Measurements from ENCODE around the gene TNFSF15. TPM values are rescaled to one million over a fixed set of nuclear protein-coding genes. Genes with fewer than 3 reads are reported as not detected.
A peak's percentile ranks its signal among the peaks of the same experiment; 100 is the strongest.

The TNFSF15 gene
- polyA plus RNA-seq, 3 donors, result 0.07 to 1.1 (median 0.11) TPM

DNA sequence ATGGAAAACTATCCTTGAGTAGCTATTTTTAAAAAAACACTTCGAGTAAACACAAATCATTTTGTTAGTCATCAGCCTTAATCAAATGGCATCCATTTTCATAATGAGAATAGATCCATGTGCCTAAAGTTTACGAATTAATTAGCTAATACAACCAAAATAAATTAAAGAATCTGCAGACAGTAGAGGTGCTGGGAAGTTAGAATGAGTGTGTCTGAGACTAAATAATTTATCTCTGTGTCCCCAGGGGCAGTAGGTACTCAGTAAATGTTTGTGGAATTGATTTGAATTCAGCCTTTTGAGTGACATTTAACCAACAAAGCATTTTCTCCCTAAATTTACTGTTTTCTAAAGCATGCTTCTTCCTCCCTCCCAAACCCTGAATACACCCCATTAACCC is 18.6 kb downstream of the TNFSF15 start:
- intact Hi-C loops (cut with micrococcal nuclease), result no loop called here
- H3K4me2 ChIP-seq (replicated peaks; ENCODE audit: extremely low read depth, low read length, poor library complexity, severe bottlenecking), result no peak overlapping the region
- H3K36me3 ChIP-seq (replicated peaks in 1 of 2; ENCODE audit: control insufficient read depth in 1 of 2, insufficient read depth in 2 of 2, low read length in 2 of 2), result peaks cover 0 to 30% of the 10 kb centered on the region in 2 donors
- no peak overlapping the region for H3K9ac ChIP-seq (ENCODE audit: insufficient read depth, low read length, poor library complexity, severe bottlenecking)
- peaks cover 0 to 15% of the 10 kb centered on the region in 2 donors for H3K36me3 Mint-ChIP-seq
- H3K4me3 ChIP-seq (replicated peaks in 1 of 3; ENCODE audit: low read depth in 2 of 3, low read length in 3 of 3), result no peak overlapping the region
- no peaks in the 10 kb centered on the region for H4K20me1 ChIP-seq (ENCODE audit: insufficient read depth, low read length)
- no CpG with 5 or more reads among the region's 2 CpGs for WGBS (ENCODE audit: insufficient coverage)
- DNase-seq, result no peak
- peaks cover 0 to 1% (median 0%) of the 10 kb centered on the region in 7 donors for H3K9me3 Mint-ChIP-seq
- no peaks in the 10 kb centered on the region for H3K4me1 ChIP-seq (ENCODE audit: control insufficient read depth in 1 of 2, insufficient read depth in 2 of 2, low read length in 2 of 2)
- H3K4me3 Mint-ChIP-seq, result no peak overlapping the region
- no peaks in the 10 kb centered on the region for H3K27me3 ChIP-seq (ENCODE audit: control insufficient read depth in 2 of 2, insufficient read depth in 2 of 2, low read length in 2 of 2)
- H3K27me3 Mint-ChIP-seq (ENCODE audit: low read depth in 3 of 3), result no peaks in the 10 kb centered on the region
- H3K27ac Mint-ChIP-seq, result no peak overlapping the region
- no peaks in the 10 kb centered on the region for H3K79me2 ChIP-seq (ENCODE audit: insufficient read depth, low read length)
- no peak overlapping the region for H3K27ac ChIP-seq (ENCODE audit: low read depth in 1 of 2, low read length in 2 of 2)
- TF ChIP-seq, protein P1, sequence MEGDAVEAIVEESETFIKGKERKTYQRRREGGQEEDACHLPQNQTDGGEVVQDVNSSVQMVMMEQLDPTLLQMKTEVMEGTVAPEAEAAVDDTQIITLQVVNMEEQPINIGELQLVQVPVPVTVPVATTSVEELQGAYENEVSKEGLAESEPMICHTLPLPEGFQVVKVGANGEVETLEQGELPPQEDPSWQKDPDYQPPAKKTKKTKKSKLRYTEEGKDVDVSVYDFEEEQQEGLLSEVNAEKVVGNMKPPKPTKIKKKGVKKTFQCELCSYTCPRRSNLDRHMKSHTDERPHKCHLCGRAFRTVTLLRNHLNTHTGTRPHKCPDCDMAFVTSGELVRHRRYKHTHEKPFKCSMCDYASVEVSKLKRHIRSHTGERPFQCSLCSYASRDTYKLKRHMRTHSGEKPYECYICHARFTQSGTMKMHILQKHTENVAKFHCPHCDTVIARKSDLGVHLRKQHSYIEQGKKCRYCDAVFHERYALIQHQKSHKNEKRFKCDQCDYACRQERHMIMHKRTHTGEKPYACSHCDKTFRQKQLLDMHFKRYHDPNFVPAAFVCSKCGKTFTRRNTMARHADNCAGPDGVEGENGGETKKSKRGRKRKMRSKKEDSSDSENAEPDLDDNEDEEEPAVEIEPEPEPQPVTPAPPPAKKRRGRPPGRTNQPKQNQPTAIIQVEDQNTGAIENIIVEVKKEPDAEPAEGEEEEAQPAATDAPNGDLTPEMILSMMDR (IDR thresholded peaks at IDR 0.05), result no peak
- no peaks in the 10 kb centered on the region for H3K9me3 ChIP-seq (replicated peaks in 1 of 2; ENCODE audit: control insufficient read depth in 1 of 2, insufficient read depth in 1 of 2, low read length in 2 of 2)
- no peak overlapping the region for H2AFZ ChIP-seq (ENCODE audit: insufficient read depth, low read depth, low read length, poor library complexity, severe bottlenecking)
- no peaks in the 10 kb centered on the region for H3K4me1 Mint-ChIP-seq

DNA sequence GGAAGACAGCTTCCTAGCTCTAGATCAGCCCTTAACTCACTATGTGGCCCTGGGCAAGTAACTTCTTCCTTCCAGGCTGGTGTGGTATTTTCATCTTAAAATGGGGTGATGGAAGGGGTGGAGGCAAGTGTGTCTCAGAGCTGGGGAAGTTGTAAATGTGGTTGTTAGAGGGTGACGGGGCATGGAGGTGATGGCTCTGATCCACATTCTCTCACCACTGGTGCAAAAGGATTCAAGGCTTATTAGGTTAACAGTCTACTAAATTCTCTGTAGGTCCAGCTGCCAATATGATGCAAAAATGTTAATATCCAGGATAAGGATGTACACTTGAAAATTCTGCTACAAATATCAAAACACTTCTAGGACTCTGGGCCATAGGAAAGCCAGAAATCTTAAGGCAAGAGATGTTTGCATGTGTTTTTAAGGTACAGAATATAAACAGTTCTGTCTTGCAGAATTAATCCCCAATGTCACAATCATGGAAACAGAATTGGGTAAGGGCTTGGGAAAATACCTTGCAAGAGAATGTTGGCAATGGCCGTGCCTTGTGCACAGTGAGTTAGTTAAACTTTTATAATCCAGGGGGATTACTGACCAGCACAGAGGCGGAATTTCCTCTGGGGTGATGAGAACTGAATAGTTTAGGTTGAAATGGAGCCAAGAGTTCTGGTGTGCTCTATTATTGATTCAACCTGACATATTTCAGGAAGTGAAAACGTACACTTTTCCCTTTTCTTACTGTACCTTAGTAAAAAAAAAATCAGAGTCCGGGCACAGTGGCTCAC is 19.8 kb downstream of the TNFSF15 start:
- no peaks in the 10 kb centered on the region for H3K27me3 ChIP-seq (ENCODE audit: control insufficient read depth in 2 of 2, insufficient read depth in 2 of 2, low read length in 2 of 2)
- Mint-ChIP-seq H3K27ac (peak overlapping the region in 1 of 7 donors; percentile 16), H3K4me1 (no peaks in the 10 kb centered on the region), H3K4me3 (no peak overlapping the region), H3K9me3 (peaks cover 0 to 1% (median 0%) of the 10 kb centered on the region in 7 donors), H3K36me3 (peaks cover 0 to 8% of the 10 kb centered on the region in 2 donors), H3K27me3 (ENCODE audit: low read depth in 3 of 3) (no peaks in the 10 kb centered on the region)
- H3K27ac ChIP-seq (ENCODE audit: low read depth in 1 of 2, low read length in 2 of 2), result no peak overlapping the region
- no peaks in the 10 kb centered on the region for H4K20me1 ChIP-seq (ENCODE audit: insufficient read depth, low read length)
- WGBS (ENCODE audit: insufficient coverage), result 100% methylated on average over 1 of the region's 5 CpGs
- no peak overlapping the region for H2AFZ ChIP-seq (ENCODE audit: insufficient read depth, low read depth, low read length, poor library complexity, severe bottlenecking)
- peaks cover 0 to 18% of the 10 kb centered on the region in 2 donors for H3K36me3 ChIP-seq (replicated peaks in 1 of 2; ENCODE audit: control insufficient read depth in 1 of 2, insufficient read depth in 2 of 2, low read length in 2 of 2)
- no peak for DNase-seq
- intact Hi-C loops (cut with micrococcal nuclease), result no loop called here
- H3K9ac ChIP-seq (ENCODE audit: insufficient read depth, low read length, poor library complexity, severe bottlenecking), result no peak overlapping the region
- H3K9me3 ChIP-seq (replicated peaks in 1 of 2; ENCODE audit: control insufficient read depth in 1 of 2, insufficient read depth in 1 of 2, low read length in 2 of 2), result no peaks in the 10 kb centered on the region
- H3K4me1 ChIP-seq (ENCODE audit: control insufficient read depth in 1 of 2, insufficient read depth in 2 of 2, low read length in 2 of 2), result no peaks in the 10 kb centered on the region
- TF ChIP-seq, protein P1 (IDR thresholded peaks at IDR 0.05), result no peak
- no peak overlapping the region for H3K4me2 ChIP-seq (replicated peaks; ENCODE audit: extremely low read depth, low read length, poor library complexity, severe bottlenecking)
- no peaks in the 10 kb centered on the region for H3K79me2 ChIP-seq (ENCODE audit: insufficient read depth, low read length)
- H3K4me3 ChIP-seq (replicated peaks in 1 of 3; ENCODE audit: low read depth in 2 of 3, low read length in 3 of 3), result no peak overlapping the region

Data from CD14-positive monocyte (primary cell).